Stimulated activated CD8-positive, alpha-beta memory T cell treated with anti-CD3 and anti-CD28 coated beads, Interleukin-4, amount 100 ng/mL, for 24 hours (primary cell): ENCODE measurements around the gene CALHM2.
"Not testable (repeated sequence)": the region's sequence is repeated elsewhere in the genome, so short reads cannot be mapped to it uniquely, and the experiment has no call there.

Source experiments
- DNase-seq: peaks from one replicate; pipeline ENCODE4 v3.0.0-alpha.2; 2020; ENCODE audit warnings: low read depth

CALHM2 gene

DNA sequence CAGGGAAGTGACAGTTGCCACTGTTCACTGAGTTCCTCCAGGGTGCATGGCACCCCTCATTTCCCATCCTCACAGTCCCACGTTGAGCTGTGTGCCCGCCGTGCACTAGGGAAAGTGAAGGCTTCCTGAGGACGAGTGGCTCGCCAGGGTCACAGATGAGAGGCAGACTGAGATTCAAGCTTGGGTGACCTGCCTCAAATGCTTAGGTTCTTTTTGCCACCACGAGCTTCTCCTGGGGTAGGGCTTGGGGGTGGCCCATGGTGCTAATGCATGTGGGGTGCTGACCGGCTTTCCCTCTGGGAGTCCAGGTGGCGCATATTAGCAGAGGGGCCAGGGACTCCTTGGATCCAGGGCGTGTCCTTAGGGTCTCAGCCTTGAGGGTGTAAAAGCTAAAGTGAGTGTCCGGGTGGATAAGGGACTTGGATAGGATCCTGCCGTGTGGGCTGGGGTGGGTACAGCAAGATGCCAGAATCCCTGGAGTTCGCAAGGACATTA lies 1.9 kb downstream of the CALHM2 start:
- no peak for DNase-seq

DNA sequence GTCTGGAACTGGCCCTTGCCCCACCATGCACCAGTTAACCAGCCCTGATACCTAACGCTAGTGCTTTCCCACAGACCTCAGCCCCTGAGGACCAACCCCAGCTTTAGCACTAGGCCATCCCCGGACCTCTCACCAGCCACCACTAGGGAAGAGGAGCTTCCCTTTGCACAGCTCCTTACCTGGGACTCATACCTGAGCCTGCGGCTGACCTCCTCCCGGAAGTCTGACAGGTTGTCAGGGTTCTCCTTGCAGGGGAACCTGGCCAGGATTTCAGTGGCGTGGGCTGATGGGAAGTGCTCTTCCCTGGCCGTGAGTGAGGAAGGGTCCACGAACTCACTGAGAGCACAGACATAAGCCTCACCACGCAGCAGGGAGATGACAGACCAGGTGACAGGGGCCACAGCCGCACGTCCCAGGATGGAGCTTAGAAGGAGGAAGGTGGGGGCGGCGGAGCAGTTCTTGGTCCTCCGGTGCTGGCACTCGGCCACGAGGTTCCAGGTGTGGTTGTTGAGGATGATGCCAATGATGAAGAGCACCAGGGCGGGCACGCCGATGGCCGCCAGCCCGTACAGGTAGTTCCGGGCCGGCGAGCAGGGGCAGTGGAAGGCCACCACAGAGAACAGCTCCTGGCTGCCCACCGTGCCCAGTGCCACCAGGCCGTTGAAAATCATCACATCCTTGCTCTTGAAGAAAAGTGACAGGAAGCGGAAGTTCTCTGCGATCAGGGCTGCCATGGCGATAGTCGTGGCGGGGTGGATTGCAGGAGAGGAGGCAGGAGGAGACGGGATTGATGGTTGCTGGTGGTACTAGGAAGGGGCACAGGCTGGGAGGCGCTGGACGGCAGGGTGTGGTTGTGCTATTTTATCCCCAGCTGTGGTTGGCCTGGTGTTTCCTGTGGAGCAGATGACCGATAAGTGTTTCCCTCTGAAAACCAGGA lies 2.7 kb downstream of the CALHM2 start:
- no peak for DNase-seq

DNA sequence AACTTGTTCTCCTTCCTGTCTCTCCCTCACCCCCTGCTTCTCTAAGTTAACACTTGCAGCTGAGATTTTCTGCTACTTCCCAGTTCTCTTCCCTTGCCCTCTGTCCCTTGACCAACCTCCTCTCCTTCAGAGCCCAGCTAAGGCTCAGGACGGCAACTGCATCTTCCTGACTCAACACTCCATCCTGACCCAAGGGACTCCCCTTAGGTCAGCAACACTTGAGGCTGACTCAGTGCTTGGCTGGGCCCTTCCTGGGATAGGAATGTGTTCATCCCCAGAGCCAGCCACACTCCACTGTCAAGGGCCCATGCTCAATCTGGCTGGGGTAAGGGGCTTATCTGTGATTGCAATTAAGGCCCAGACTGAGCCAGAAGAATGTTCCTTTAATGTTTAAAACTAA lies 3.4 kb downstream of the CALHM2 start:
- DNase-seq, result no peak

DNA sequence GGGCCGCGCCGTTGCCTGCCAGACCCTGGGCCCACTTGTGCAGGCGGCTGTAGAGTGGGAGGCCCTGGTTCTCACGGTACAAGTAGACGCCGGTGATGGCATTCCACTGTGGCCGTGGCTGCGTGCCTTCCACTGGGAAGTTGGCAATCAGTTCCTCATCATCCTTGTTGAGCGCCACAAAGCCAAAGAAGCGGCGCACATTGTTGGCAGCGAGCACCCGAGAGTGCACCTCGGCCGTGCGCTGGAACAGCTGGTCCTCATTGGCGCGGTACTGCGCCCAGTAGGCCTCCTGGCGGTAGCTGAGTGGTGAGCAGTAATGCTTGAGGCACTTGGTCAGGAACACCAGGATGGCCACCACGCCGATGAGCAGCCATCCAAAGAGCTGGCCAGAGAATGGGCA lies 5.0 kb downstream of the CALHM2 start:
- no peak for DNase-seq

DNA sequence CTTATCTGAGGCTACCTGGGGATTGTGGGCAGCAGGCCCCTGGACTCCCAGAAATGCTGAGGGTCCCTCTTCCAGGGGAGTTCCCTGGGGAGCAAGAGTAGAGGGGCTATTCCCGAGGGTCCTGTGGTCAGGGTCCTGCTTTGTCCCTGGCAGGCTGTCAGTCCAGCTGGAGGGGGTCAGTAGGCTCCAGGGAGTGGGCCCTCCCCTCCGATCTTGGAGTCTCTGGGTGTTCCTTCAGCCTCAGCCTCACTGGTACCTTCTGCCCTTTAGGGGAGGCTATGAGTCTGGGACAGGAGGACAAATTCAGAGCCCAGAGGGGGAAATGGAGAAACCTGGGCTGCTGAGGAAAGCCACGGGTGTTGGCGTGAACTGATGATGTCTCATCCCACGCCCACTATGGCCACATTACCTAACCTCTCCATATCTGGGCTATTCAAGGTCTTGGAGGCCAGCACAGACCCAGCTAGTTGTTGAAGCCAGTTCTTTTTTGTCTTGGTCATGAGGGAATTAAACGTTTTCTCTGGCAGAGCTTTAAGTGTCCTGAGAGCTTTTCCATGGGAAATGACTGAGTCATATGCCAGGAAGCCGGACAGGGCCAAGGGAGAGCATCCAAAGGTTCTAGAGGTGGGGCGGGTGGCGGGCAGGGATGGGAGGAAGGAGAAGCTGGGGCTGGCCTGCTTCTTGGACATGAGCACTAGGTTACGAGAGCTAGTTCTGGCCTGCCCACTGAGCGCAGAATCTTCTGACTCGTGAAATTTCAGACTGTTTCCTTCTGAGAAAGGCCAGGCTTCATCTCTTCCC lies 6.2 kb downstream of the CALHM2 start:
- no peak for DNase-seq

DNA sequence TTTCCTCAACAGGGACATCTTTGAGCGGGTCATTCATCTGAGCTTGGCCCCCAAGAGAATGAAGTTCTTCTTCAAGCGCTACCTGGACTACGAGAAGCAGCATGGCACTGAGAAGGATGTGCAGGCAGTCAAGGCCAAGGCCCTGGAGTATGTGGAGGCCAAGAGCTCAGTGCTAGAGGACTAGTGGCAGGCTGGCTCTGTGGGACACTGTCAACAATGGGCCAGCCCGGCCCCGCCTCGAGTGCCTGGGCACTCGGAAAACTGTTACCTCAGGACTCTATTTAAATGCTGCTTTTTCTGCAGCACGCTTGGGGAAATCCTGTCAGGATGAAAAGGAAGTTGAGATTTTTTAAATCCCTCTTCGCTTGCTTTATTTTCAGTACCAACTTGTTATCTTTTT lies 6.8 kb downstream of the CALHM2 start:
- no peak for DNase-seq

DNA sequence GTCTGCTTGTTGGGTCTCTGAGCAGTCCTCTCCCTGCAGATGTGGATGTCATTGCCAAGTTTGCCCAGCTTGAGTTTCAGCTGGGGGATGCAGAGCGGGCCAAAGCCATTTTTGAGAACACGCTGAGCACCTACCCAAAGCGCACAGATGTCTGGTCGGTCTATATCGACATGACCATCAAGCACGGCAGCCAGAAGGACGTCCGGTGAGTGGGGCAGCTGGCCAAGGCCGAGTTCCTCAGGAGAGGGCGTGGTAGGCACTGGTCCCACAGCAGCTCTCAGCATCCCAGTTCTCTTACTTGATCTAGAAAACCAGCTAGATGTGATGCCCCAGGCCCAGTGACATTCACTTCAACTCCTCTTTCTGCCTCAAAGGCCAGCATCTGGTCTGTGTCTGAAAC lies 7.7 kb downstream of the CALHM2 start:
- no peak for DNase-seq

DNA sequence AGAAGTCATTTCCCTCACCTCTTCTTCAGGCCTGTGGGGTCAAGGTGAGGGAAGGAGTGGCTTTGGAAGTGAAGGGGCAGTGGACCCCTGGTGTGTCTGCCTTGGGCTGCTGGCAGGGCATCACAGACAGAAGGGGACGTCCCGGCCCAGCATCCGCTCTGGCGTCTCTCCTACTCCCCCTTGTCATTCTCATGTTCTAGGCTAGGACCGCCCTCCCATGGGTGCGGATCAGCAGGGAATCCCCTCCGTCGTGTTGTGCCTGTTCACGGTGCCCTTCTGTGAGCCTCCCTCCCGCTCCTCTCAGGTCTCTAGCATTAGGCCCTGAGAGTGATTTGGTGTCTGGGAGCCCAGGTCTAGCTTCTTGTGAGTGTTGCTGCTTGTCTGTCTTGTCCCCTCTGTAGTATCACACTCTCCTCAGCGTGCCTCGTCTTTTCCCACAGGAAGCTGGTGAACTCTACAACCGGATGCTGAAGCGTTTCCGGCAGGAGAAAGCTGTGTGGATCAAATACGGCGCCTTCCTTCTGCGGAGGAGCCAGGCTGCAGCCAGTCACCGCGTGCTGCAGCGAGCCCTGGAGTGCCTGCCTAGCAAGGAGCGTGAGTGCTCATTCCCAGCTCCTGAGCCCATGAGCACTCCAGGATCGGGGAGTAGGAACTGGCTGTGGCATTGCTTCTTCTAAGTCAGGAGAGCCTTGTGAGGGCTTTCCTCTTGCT lies 8.5 kb downstream of the CALHM2 start:
- DNase-seq, result no peak

DNA sequence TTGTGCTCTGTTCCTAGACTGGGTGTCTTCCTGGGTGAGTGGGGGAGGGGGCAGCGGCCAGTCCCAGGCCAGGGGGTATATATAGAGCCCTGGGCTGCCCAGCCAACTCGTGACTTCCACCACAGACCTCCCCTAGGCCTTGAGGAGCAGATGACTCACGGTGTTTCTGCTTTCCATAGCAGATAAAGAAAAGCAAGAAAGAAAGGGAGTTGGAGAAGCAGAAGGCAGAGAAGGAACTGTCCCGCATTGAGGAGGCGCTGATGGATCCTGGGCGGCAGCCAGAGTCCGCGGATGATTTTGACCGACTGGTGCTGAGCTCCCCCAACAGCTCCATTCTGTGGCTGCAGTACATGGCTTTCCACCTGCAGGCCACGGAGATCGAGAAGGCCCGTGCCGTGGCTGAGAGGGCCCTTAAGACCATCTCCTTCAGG lies 10.1 kb downstream of the CALHM2 start:
- no peak for DNase-seq

DNA sequence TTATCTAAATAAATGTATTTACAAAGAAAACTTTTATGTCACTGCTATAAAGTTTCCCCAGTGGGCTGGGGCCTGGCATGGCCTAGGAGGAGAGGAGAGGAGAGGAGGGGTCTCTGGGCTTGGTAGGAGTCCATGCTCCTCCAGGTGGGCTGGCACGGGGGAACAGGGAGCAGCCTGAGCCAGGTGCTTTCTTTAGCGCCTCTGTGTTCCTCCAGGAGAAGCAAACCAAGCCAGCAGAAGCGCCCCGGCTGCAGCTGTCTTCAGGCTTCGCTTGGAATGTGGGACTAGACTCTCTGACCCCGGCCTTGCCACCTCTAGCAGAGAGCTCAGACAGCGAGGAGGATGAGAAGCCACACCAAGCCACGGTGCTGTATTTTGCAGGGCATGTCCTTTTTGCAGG lies 10.6 kb downstream of the CALHM2 start:
- no peak for DNase-seq

DNA sequence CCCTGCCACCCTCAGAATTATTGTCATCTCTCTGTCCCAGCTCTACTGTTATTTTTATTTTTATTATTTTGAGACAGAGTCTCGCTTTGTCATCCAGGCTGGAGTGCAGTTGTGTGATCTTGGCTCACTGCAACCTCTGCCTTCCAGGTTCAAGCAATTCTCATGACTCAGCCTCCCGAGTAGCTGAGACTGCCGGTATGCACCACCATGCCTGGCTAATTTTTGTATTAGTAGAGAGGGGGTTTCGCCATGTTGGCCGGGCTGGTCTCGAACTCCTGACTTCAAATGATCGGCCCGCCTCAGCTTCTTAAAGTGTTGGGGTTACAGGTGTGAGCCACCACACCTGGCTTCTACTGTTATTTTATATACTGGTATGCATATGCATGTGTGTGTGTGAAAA lies 11.0 kb downstream of the CALHM2 start:
- DNase-seq, result no peak

DNA sequence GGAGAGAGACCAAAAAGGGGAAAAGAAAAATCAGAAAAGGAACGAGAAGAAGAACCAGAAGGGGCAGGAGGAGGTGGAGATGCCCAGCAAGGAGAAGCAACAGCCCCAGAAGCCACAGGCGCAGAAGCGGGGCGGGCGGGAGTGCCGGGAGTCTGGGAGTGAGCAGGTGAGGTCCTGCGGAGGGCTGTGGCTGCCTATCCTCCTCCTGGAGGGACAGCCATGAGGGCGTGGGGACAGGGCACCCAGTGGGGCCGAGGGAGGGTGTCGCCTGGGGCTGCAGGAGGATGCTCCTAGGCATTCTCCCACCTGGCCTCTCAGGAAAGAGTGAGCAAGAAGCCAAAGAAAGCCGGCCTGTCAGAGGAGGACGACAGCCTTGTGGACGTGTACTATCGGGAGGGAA lies 11.8 kb downstream of the CALHM2 start:
- no peak for DNase-seq

DNA sequence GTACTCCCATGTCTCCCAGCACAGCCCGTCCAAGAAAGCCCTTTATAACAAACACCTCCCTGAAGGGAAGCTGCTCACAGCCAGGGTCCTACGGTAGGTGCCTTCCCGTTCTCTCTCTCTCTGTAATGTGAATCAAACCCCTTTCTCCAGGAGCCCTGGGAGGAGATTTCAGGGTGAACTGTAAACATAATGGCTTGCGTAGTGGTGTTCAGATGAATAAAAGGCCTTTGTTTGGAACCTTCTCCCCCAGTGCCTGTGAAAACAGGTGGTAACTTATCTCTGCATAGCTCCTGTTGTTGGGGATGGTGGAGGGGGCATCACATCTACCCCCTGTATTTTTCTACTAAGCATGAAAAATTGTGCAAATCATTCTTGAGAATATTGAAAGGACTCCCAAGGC lies 12.4 kb downstream of the CALHM2 start:
- DNase-seq, result no peak

DNA sequence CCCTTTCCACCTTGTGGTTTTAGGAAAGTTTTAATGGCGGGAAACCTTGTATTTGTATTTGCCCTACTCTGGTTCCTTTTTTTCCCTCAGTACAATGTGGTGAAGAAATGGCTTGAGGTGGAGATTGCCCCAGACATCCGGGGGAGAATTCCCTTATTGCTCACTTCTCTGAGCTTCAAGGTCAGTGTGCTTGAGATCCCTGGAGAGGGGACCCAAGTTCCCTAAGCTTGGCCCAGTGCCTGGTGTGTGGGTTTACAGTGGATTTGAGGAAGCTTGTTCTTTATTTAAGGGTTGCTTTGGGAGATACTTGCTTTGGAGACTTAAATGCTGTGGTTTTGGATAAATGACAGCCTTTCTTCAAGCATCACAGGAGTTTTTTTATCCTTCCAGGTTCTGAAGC lies 18.3 kb downstream of the CALHM2 start:
- DNase-seq, result no peak

DNA sequence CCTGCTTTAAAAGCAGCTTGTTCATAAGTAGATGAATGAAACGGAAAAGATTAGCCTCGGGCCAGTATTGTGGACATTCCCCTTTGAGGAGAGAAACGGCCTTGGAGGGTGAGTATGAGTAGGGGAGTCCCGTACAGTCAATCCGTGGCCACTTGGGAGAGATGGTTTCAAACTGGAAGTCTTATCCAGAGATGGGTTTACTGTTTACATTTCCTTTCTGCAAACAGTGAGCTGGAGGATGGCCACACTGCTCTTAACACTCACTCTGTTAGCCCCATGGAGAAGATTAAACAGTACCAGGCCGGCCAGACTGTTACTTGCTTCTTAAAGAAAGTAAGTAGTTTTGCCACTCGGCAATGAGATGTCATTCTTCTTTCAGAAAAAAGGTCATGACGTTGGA lies 20.3 kb downstream of the CALHM2 start:
- DNase-seq, result no peak

DNA sequence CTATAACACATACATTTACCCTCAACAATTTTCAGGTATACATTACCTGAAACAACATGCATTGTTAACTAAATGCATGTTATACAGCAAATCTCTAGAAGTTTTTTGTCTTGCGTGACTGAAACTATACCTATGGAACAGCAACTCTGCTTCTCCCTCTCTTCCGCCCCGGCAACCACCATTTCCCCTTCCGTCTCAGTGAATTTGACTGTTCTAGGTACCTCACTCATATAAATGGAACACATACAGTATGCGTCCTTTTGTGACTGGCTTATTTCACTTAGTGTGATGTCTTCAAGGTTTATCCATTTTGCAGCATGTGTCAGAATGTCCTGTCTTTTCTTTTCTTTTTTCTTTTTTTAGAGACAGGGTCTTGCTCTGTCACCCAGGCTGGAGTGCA lies 22.5 kb downstream of the CALHM2 start:
- no peak for DNase-seq

DNA sequence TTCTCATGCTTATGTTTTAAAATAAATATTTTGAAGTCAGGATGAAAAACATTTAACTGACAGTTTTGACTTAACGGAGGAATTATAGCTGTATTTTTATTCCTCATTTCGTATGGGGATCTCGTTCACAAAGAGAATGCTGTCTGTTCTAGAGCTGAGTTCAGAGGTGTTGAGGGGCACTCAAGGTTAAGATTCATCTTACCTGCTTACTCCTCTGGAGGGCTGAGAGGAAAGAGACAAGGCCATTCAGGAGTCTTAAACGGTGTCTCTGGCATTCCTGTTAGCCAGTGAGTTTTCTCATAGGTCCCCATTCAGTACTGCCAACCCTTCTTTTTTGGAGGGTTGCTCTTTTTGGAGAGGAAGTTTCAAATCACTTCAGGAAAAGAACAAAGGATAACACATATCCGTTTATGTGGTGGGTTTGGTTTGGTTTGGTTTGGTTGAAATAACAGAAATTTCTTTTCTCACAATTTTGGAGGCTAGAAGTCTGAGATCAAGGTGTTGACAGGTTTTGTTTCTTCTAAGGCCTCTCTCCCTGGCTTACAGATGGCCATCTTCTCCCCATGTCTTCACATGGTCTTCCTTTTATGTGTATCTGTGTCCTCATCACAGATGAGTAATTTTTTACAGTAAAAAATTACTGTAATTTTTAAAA lies 23.1 kb downstream of the CALHM2 start:
- DNase-seq, result no peak

DNA sequence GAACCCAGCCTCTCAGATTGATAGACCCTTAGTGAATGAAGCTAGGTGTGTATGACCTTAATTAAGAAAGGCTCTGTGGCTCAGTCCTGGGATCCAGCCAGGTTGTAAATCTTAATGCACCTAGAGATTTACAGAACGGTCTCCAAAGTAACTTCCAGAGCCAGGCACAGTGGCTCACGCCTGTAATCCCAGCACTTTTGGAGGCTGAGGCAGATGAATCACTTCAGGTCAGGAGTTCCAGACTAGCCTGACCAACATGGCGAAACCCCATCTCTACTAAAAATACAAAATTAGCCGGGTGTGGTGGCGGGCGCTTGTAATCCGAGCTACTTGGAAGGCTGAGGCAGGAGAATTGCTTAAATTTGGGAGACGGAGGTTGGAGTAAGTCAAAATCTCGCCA lies 24.3 kb downstream of the CALHM2 start:
- no peak for DNase-seq

DNA sequence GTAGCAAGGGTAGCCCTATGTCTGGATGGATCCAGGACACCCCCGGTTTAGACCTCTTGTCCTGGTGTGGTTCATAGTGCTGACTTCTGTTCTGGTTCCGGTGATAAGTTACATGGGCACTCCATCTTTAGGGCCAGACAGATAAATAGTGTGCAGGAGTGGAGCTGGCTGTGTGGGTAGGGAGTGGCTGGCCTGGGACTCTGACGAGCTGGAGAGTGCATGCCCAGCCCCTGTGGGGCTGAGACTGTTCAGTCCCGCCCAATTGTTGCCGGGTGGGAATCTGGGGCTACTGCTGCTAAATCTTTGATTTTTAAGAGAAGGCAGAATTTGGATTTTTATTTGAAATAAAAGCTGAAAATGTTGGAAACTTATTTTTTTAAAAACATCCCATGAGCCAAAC lies 28.4 kb downstream of the CALHM2 start:
- DNase-seq, result no peak

DNA sequence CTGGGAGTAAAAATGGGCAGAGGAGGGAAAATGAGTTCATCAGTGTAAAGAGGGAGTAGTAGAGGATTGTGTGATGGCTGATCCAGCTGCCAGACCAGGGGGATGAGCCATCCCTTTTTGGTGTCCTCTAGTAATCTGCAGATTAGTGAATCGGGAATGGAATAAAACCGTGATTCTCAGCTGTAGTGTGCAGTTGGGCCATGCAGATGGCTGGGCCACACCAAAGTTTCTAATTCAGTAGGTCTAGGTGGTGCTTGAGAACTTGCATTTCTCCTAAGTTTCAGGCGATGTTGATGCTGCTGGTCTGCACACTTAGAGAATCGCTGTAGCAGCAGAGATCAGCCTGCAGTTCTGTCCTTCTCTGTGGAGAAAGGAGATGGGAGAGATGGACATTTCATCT lies 33.1 kb downstream of the CALHM2 start:
- DNase-seq, result no peak

DNA sequence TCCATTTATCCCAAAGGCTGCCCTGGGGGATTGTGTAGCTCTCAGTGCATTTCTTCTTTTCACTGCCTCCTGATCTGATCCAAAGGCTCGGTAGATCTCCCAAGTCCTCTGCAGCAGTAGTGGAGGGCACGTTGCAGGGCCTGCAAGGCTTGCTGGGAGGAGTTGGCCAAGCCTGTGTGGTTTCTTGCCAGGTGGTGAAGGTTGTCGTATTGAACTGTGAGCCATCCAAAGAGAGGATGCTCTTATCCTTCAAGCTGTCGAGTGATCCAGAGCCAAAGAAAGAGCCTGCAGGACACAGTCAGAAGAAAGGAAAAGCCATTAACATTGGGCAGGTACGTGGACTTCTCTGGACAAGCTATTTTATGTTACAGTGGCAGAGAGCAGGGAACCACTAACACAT lies 34.6 kb downstream of the CALHM2 start:
- no peak for DNase-seq

DNA sequence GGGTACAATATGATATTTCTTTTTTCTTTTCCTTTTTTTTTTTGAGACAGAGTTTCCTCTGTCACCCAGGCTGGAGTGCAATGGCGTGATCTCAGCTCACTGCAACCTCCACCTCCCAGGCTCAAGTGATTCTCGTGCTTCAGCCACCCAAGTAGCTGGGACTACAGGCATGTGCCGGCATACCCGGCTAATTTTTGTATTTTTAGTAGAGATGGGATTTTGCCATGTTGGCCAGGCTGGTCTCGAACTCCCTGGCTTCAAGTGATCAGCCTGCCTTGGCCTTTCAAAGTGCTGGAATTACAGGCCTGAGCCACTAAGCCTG lies 35.1 kb downstream of the CALHM2 start:
- DNase-seq, result not testable (repeated sequence)
